GM21528 (cell line): ENCODE data around the gene SLC5A12.

Experiments used
- ATAC-seq: cut with Tn5 transposase; IDR thresholded peaks from one replicate; pipeline ENCODE4 v1.9.1; 2021; ENCODE audit warnings: mild to moderate bottlenecking, moderate library complexity; ENCODE audit not compliant: unreplicated experiment, low FRiP score

The SLC5A12 gene

DNA sequence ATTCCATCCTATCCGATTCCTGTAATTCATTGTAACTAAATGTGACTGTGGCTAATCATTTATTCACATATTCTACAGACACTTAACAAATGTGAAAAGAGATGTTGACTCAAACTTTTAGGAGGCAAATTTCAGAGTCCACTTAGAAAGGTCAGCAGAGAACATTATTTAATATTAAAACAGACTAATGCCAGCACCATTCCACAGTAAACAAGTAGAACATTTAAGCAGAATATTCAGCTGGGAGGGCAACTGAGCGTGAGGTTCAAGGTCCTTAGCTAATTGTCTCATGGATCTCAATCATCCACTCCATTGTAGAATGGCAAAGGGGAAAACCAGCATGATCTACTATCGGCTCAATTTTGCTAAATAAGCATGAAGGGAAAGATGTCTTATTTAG is 5.1 kb upstream of the SLC5A12 start:
- ATAC-seq = no peak

DNA sequence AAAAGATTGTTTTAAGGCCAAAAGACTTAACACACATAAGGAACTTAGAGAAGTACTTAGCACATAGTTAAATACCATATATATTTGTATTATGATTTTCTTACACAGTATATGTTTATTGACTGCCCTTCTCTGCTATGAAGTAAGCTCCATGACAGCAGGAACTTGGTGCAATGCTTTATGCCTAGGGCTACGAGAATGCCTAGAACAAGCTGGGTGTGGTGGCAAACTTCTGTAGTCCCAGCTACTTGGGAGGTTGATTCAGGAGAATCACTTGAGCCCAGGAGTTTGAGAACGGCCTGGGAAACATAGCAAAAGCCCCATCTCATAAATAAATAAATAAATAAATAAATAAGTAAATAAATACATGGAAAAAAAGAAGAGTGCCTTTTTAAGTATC is 1.9 kb downstream of the SLC5A12 start:
- no peak for ATAC-seq

DNA sequence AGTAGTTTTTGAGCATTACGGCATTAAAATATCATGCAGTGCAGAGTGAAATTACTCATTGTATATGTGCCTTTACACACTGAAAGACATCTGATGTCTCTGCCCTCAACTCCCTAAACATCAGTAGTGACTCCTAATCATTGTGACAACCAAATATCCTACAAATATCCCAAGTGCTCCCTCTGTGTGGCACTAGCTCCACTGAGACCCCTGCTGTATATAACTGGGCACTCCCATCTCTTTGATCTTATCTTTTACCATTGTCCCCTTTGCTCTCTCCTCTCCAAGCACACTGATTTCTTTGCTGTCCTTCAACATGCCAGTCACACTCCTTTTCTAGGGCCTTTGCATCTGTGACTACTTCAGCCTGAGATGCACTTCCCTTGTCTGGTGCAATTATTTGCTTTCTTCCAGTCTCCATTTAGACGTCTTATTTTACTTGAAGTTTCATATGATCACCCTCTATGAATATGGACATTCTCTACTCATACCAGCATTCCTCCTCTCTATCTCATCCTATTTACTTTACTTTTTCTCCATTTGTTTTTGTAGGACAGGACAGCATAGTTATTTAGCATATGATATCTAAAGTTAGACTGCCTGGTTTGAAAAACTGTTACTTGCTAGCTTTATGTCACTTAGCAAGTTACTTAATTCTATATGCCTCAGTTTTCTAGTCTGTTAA is 2.4 kb downstream of the SLC5A12 start:
- no peak for ATAC-seq

DNA sequence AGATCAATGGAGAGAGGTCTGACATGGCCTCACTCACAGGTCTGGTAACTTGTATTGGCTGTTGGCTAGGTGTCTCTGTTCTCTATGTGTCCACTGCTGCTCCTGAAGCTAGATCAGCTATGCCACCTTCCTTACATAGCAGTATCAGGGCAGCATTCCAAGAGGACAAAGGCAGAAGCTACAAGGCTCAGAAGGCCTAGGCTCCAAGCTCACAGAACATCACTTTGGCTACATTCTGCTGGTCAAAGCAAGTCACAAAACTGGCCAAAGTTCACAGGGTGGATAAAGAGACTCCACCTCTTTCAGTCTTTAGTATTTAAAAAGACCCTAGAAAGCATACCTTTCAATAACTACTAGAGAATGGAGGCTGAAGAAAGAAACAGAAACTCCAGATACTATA is 4.1 kb downstream of the SLC5A12 start:
- no peak for ATAC-seq

DNA sequence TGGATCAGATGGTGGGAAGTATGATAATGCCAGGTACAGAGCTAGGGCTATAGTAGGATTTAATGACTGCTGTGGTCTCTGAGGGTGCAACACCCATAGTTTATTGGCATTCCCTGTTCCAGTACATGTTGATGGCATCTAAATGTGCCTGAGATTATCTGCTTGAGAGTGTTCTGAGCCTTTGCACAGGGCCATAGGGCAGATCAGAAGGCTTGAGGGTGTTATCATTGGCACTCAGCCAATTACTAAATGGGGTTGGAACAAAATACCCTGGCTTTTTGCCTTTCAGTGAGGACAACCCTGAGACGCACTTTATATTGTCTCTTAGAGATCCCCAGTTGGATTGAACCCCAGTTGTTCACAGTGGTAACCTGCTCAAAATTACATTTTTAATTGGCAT is 6.7 kb downstream of the SLC5A12 start:
- no peak for ATAC-seq

DNA sequence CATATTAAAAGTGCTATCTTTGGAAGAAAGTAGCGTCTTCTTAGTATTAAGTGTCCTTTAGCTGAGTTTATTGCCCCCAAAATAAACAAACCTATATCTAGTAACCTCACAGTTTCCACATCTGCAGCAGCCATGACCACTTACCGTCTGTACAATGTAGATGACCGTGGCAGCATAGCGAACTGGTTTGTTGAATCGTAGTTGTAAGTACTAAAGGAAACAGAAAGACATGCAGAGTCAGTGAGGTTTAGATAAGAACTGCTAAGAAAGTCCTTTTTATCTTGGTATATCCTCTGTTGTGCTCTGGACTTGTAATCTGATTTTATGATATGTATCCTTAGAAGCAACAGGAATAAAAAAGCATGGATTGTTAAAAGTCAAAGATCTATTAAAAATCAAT is 9.4 kb downstream of the SLC5A12 start:
- ATAC-seq = no peak

DNA sequence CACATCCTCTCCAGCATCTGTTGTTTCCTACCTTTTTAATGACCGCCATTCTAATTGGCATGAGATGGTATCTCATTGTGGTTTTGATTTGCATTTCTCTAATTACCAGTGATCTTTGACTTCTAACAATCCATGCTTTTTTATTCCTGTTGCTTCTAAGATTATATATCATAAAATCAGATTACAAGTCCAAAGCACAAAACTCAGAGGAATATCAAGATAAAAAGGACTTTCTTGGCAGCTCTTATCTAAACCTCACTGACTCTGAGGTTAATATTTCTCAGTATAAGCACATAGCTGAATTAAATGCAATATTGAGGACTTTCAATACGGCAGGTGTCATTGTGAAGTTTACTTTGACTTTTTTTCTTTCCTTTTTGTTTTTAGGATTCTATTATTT is 11.4 kb downstream of the SLC5A12 start:
- ATAC-seq = no peak

DNA sequence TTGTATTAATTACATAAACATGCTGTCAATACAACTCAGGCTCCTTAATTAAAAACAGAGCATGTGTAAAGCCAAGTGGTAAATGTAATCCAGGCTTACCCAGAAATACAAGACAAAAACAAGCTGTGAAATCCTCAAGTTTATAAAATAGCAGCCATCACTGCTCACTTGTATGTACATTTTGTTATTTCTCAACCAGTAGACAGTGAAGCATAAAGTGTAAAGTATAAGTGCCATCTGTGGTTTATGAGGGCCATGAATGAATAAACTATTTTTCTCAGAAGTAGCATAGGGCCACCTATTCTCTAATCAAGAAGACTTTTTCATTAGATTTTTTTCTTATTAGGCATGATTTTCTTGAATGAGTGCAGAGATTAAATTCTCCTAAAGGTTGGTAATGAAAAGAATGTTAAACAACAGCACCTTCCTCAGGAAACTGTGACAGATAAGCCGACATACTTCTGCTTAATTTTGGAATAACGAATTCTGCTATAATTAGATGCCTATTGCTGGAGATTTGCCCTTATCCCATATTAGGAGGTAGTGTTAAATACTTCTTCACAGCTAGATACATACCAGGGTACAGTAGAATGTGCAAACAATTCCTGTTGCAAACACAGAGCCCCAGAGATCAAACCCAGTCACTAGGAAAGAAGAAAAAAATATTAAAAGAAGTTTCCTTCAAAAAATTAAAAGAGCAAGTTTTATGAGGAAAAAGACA is 13.0 kb downstream of the SLC5A12 start:
- no peak for ATAC-seq

DNA sequence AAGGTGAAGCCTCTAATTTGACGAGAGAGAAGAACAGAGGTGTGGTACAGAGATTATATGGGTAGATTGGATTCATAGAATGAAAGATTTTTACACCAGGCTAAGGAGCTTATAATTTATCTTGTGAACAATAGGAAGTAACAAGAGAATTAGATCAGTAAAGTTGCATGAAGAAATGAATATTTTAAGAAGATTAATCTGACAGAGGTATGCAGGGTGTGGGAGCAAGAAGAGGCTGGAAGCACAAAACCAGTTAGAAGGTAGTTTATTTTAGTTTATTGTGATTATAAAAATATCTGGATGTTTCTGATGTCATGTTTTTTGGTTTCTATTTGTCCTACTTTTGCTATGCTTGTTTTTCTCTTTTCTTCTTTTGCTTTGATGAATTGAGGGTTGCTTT is 15.7 kb downstream of the SLC5A12 start:
- no peak for ATAC-seq

DNA sequence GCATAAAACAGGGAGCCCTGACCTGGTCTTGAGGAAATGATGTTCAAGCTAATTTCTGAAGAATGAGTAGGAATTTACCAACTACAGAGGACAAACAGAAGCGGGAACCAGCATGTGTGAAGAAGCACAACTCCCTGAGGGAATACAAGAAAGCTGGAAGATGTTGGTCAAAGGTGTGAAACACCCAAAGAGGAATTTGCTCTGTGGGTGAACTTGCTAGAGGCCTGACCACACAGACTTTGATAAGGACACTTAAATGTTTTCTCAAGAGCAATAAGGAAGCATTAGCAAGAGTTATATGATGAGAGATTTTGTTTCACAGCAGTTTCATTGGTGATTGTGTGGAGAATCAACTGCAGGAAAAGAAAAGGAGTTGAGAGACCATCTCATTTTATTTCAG is 17.6 kb downstream of the SLC5A12 start:
- no peak for ATAC-seq

DNA sequence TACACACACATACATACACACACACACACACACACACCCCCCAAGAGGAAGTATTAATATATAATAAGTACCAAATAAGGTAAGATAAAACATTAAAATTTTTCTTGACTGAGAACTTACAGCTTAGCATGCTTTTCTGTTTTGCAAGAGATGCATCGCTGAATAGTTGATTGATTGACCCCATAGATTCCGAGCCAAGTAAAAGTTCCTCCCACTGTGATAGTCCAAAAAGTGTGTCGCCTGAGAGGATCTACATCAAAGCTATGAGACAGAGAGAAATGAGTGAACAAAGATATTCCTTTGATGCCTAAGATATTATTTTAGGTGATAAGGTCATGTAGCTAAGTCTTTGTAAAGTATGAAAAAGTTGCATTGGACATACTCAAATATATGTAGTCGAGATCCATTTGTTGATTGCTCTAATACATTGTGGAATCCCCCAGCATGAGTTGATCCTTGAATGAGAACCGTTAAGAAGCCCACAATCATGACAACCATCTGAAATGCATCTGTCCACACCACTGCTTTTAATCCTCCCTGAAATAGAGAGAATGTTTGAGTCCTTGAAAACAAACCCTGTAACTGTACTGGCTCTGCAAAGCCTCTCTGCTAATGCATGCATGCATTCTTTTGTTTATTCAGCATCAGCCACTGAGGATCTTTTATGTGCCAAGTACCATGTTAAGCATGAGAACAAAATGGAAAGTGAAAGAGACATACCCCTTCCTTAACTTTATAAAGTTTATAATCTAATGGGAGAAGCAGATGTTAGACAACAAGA is 18.3 kb downstream of the SLC5A12 start:
- no peak for ATAC-seq

DNA sequence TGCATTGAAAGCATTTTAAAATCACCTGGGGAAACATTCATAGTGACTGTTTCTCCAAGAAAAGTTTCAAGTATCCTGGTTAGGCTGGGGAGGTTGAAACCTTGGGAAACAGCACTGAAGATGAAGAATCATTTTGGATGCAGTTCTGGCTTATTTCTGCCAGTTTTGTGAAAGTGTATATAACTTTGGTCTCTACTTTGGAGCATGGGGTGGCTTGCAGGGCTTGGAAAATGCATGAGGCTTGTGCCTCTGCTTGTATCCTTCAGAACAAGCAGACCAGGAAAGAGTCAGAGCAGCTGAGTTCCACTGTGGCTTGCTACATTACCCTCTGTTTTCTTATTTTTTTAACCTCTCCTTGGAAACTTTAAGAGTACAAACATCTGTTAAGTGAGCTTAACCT is 19.5 kb downstream of the SLC5A12 start:
- no peak for ATAC-seq

DNA sequence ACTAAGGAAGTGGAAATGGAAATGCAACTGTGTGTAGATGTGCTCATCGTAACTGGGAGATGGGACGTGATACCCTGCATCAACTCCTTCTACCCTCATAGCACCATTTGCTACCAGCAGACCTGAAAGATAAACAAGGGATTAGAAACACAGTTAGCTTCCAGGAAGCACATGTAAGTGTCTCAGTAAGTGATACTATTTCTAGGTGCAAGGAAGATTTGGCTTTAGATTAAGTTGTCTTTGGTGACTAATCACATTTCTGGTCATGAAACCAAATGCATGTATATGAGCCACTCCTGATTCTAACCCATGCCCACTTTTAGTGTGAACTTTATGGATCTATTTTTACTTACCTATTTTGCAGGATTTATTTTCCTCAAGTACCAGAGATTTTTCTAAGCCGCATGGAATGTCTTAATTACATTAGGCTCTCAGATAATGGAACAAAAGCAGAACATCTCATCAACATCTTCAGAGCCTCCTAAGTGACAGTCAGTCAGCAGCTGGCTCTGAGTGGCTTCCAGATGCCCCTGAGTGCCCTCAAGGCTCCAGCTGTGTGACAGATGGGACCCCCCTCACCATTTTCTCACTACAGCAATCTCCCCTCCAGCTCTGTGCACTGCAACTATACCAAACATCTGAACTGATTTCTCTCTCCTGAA is 21.2 kb downstream of the SLC5A12 start:
- ATAC-seq = no peak

DNA sequence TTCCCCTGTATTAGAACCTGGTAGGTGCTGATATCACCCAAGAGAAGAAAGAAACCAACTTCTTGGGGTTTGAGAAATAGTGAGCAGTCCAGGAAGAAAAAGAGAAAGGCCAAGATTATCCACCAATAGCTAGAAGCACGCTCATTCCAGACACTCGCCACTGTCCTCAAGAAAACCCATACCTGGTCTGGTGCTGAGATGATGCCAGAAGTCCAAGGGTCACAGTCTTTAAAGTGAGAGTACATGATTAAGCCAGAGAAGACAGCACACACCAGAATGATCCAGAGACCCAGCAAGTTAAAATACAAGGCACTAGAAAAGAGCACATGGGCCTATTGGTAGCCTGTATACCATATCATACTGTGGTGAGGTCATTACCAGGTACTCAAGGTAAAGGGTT is 23.6 kb downstream of the SLC5A12 start:
- ATAC-seq = no peak

DNA sequence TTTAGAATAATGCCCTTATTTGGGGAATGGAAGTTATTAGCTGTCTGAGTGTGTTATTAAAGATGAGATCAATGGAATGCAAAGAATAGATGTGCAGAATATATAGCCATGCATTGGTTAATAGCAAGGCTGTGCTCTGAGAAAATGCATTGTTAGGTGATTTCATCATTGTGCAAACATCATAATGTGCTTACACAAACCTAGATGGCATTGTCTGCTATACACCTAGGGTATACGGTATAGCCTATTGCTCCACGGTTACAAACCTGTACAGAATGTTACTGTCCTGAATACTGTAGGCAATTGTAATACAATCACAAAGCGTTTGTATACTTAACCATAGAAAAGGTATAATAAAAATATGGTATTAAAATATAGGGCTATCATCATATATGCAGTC is 25.5 kb downstream of the SLC5A12 start:
- no peak for ATAC-seq

DNA sequence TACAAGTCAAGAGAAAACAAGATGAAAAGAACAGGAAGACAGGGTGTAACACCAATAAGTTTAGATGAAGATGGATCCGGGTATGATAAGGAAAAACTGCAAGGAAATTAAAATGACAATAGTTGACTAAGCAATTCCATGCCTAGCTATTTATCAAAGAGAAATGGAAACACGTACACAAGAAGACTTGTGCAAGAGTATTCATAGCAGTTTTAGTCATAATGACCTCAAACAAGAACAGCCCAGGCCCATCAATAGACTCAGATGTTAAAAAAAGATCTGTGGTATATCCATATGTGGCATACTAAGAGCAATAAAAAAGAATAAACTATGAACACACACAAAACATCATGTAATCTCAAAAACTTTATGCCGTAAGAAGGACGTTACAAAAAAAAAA is 33.2 kb downstream of the SLC5A12 start:
- no peak for ATAC-seq

DNA sequence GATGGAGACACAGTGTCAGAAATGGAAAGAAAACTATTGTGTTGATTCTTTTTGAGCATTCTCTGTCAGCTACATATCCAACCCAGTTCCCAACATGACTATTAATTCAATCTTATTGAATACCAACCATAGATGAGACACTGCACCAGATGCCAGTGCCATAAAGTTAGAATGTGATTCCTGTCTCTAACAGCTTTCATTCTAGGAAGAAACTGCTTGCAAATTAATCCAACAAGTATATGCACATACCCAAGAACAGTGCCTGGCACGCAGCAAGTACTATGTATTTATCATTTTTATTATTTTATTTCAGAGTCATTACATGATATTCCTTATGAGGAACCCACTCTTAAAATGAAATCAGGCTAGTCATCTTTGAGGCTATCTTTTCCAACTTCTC is 34.5 kb downstream of the SLC5A12 start:
- ATAC-seq = no peak

DNA sequence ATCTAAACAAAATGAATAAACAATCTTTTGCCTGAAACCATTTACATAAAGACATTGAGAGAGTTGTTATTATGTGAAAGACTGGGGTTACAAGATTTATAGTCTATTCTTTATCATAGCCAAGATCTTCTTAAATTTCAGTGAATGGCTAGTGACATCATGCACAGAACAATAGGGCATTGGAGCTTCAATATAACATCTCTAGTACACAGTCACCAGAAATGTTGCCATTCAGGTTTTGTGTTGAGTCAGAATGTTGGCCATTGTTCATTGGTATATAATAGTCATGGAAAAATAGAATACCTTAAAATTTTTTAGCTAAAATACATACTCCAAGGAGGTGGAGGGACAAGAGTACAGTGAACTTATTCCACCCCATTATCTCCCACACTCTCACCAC is 44.3 kb downstream of the SLC5A12 start:
- ATAC-seq = no peak

DNA sequence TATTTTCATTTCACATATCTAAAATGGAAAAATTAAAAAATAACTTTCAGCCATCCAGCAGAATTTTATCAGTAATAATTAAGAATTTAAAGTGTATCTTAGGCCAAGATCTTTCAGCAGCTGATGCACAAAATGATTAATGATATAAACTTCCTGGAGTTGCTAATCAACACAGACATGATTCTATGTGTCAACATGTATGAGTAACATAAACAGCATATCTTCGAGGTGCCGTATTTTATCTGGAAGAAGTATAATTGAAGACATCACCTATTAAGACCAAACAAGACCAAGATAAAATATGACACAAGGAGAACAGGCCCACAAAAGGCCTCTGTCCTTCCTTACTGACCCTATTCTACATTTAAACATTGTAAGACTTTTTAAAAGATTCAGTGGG is 45.2 kb downstream of the SLC5A12 start:
- ATAC-seq = no peak

DNA sequence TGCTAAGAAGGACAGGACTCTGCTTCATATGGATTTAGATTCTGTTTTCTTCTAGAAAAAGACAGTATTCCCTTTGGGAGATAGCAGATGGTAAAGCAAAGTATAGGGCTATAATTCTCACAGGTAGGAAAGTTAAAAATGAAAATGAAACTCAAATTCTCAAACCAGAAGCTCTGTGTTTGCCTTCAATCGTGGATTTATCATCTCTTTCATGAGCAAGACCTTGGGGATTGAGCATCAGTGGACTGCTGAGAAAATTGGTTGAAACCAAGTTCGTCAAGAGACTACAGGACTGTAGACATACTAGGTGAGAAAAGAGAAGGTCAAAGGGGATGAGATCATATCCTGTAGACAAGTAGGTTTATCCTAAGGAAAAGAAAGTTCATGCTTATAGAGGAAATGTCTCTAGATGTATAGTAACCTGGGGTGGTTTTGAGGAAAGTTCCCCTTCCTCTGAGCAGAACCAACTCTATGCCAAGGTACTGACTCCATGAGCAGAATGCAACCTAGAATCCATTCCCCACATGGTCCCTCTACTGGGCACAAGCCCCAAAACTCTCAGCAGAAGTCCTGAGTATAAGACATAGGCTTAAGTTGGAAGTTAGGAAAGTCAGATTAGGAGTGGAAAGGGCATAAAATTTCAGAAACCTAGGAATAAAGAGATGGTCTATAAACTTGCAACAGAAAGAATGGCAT is 46.5 kb downstream of the SLC5A12 start:
- no peak for ATAC-seq

DNA sequence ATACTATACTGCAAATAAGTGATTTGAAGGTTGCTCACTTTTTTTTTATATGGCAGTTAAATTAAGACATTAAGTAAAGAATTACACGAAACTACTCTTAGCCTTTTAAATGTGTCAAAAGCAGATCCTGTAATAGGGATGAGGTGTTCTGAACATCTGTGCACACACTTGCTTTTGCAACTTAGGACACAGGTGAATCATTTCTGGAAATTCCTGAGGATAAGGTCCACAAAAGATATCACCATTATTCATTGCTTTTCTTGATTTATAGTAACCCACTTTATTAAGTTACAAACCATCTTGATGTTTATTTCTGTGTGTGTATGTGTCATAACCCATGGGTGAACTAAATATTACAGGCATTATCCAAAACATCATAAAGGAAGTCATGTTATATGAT is 55.9 kb downstream of the SLC5A12 start:
- no peak for ATAC-seq
